Measurements from ENCODE around the gene SMARCA5. TPM values are rescaled to one million over a fixed set of nuclear protein-coding genes. Genes with fewer than 3 reads are reported as not detected.

SMARCA5 gene
- total RNA-seq, 1 donor, result 73.8 TPM

DNA sequence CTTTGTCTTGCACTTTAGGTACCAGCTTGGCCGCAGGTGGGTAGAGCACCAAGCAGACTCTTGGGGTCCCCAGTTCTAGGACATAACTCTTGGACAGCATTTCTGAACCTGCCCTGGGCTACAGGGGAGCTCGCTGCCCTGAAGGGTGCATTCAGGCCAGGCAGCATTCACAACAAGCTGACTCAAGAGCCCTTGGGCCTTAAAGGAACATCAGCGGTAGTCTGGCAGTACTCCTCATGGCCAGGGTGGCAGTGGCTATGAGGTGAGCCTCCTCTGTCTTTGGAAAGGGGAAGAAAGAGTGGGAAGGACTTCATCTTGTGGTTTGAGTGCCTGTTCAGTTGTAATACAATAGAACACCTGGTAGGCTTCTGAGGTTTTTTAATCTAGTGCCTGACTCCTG is 24.8 kb upstream of the SMARCA5 start:
- TF ChIP-seq, protein P1, sequence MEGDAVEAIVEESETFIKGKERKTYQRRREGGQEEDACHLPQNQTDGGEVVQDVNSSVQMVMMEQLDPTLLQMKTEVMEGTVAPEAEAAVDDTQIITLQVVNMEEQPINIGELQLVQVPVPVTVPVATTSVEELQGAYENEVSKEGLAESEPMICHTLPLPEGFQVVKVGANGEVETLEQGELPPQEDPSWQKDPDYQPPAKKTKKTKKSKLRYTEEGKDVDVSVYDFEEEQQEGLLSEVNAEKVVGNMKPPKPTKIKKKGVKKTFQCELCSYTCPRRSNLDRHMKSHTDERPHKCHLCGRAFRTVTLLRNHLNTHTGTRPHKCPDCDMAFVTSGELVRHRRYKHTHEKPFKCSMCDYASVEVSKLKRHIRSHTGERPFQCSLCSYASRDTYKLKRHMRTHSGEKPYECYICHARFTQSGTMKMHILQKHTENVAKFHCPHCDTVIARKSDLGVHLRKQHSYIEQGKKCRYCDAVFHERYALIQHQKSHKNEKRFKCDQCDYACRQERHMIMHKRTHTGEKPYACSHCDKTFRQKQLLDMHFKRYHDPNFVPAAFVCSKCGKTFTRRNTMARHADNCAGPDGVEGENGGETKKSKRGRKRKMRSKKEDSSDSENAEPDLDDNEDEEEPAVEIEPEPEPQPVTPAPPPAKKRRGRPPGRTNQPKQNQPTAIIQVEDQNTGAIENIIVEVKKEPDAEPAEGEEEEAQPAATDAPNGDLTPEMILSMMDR (IDR thresholded peaks at IDR 0.05; ENCODE audit: insufficient read depth, low read depth, low read length), result no peak
- no peak overlapping the region for H3K4me3 ChIP-seq (ENCODE audit: low read depth, low read length)
- no peak for DNase-seq (ENCODE audit: low read depth)

GRCh38 chr4:143489106-143489505 is 24.4 kb upstream of the SMARCA5 start:
- H3K4me3 ChIP-seq (ENCODE audit: low read depth, low read length), result no peak overlapping the region
- TF ChIP-seq, protein P1 (IDR thresholded peaks at IDR 0.05; ENCODE audit: insufficient read depth, low read depth, low read length), result no peak
- DNase-seq (ENCODE audit: low read depth), result no peak

DNA sequence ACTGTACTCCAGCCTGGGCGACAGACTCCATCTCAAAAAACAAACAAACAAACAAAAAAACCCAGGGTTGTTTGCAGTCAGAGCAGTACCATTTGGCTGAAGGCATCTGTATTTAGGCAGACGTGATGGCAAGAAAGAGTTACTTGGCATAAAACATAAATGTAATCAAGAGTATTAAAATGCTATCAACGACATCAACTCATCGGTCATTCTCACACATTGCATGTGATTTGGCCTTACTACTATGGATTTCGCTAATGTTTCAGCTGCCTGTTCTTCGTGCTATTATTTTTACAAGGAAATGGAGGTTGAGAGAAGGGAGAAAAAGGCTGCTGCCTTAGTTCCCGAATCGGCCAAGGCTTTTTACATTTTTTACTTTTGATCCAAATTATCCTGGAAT is 15.5 kb upstream of the SMARCA5 start:
- no peak for DNase-seq (ENCODE audit: low read depth)
- H3K4me3 ChIP-seq (ENCODE audit: low read depth, low read length), result no peak overlapping the region
- TF ChIP-seq, protein P1 (IDR thresholded peaks at IDR 0.05; ENCODE audit: insufficient read depth, low read depth, low read length), result no peak

DNA sequence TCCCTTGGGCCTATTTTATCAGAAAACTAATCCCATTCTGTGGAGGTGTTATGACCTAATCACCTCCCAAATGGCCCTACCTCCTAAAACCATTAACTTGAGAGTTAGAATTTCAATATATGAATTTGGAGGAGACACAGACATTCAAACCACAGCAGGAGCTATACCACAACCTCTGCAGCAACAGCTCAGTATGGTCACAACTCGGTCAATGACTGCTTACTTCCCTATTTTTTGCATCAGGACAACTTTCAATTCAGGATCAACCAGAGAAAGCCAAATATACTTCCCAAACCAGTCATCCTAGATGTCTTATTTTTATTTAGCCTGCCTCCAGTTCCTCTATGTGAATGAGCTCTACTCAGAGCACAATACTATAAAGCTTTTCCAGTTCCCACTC is 11.3 kb upstream of the SMARCA5 start:
- no peak overlapping the region for H3K4me3 ChIP-seq (ENCODE audit: low read depth, low read length)
- no peak for DNase-seq (ENCODE audit: low read depth)
- TF ChIP-seq, protein P1 (IDR thresholded peaks at IDR 0.05; ENCODE audit: insufficient read depth, low read depth, low read length), result no peak

GRCh38 chr4:143506031-143506430 is 7.5 kb upstream of the SMARCA5 start:
- TF ChIP-seq, protein P1 (IDR thresholded peaks at IDR 0.05; ENCODE audit: insufficient read depth, low read depth, low read length), result no peak
- H3K4me3 ChIP-seq (ENCODE audit: low read depth, low read length), result no peak overlapping the region
- DNase-seq (ENCODE audit: low read depth), result no peak

- DNase-seq (ENCODE audit: low read depth), result no peak
- H3K4me3 ChIP-seq (ENCODE audit: low read depth, low read length), result no peak overlapping the region
- TF ChIP-seq, protein P1 (IDR thresholded peaks at IDR 0.05; ENCODE audit: insufficient read depth, low read depth, low read length), result no peak
These were observed 1.6 kb upstream of the SMARCA5 start for GRCh38 chr4:143511906-143512305.

DNA sequence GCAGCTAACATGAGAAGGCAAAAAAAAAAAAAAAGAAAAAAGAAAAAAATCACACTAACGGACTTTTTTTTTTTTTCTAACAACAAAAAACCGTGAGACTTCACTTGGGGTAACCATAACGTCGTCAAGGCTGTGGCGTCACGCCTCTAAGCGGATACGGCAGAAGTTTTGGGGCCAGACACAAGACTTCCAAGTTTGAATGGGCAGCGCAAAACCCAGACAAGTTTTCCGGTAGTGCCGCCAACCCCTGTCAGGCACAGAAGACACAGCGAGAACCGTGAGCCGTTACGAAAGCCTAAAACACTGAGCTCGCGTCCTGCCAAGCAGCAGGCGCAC is 556 bp upstream of the SMARCA5 start:
- H3K4me3 ChIP-seq (ENCODE audit: low read depth, low read length), result peak overlapping the region; percentile 89
- TF ChIP-seq, protein P1 (IDR thresholded peaks at IDR 0.05; ENCODE audit: insufficient read depth, low read depth, low read length), result no peak
- DNase-seq (ENCODE audit: low read depth), result no peak

Data from fibroblast of villous mesenchyme (primary cell).